Fibroblast of skin of abdomen (primary cell): ENCODE data around the gene PAX8.

Source experiments
- DNase-seq: peaks from one replicate; pipeline ENCODE4 v3.0.0-alpha.2; 2013

Gene PAX8

GRCh38 chr2:113219889-113220641, 58.7 kb downstream of the PAX8 start:
- DNase-seq = peak; percentile 56

- no peak for DNase-seq
These were observed 59.2 kb downstream of the PAX8 start for GRCh38 chr2:113219525-113219888.

GRCh38 chr2:113219092-113219441, 59.7 kb downstream of the PAX8 start:
- no peak for DNase-seq

- no peak for DNase-seq
These were observed 60.2 kb downstream of the PAX8 start for GRCh38 chr2:113218283-113219091.

- DNase-seq = no peak
These were observed 61.1 kb downstream of the PAX8 start for GRCh38 chr2:113217455-113218282.

- no peak for DNase-seq
These were observed 61.7 kb downstream of the PAX8 start for GRCh38 chr2:113216891-113217454.

- no peak for DNase-seq
These were observed 62.4 kb downstream of the PAX8 start for GRCh38 chr2:113216321-113216720.

- DNase-seq = no peak
These were observed 63.7 kb downstream of the PAX8 start for GRCh38 chr2:113215056-113215455.

- DNase-seq = no peak
These were observed 64.6 kb downstream of the PAX8 start for GRCh38 chr2:113214141-113214540.

- no peak for DNase-seq
These were observed 65.4 kb downstream of the PAX8 start for GRCh38 chr2:113213061-113213930.

- DNase-seq = peak; percentile 33
These were observed 66.3 kb downstream of the PAX8 start for GRCh38 chr2:113212245-113213060.

GRCh38 chr2:113211226-113212105, 67.3 kb downstream of the PAX8 start:
- peak; percentile 81 for DNase-seq

- no peak for DNase-seq
These were observed 69.0 kb downstream of the PAX8 start for GRCh38 chr2:113209646-113210171.

- peak; percentile 51 for DNase-seq
These were observed 69.6 kb downstream of the PAX8 start for GRCh38 chr2:113209011-113209645.

GRCh38 chr2:113208396-113208795, 70.3 kb downstream of the PAX8 start:
- no peak for DNase-seq

- no peak for DNase-seq
These were observed 71.7 kb downstream of the PAX8 start for GRCh38 chr2:113207021-113207420.

GRCh38 chr2:113206251-113206650, 72.5 kb downstream of the PAX8 start:
- no peak for DNase-seq

GRCh38 chr2:113203901-113204519, 74.7 kb downstream of the PAX8 start:
- DNase-seq = peak; percentile 64

GRCh38 chr2:113203217-113203530, 75.5 kb downstream of the PAX8 start:
- no peak for DNase-seq
